SJCRH30 (cell line): Measurements from ENCODE around the gene SCML1. TPM values are rescaled to one million over a fixed set of nuclear protein-coding genes. Genes with fewer than 3 reads are reported as not detected.

Source experiments
- DNase-seq, 2 experiments: peaks; one replicate each; pipeline ENCODE4 v3.0.0-alpha.2; 2015 to 2020
- H3K27ac ChIP-seq: fragments of 250-450 bp; sonication (Bioruptor Pico); 2 replicates; pipeline ENCODE4 v1.5.1; 2020; ENCODE audit warnings: mild to moderate bottlenecking, moderate library complexity
- H3K27me3 ChIP-seq: fragments of 250-450 bp; sonication (Bioruptor Pico); 2 replicates; pipeline ENCODE4 v1.5.1; 2020; ENCODE audit warnings: mild to moderate bottlenecking, moderate library complexity
- H3K36me3 ChIP-seq: fragments of 250-450 bp; sonication (Bioruptor Pico); 2 replicates; pipeline ENCODE4 v1.5.1; 2020; ENCODE audit warnings: mild to moderate bottlenecking, moderate library complexity
- H3K4me1 ChIP-seq: fragments of 250-450 bp; sonication (Bioruptor Pico); 2 replicates; pipeline ENCODE4 v1.5.1; 2020; ENCODE audit warnings: mild to moderate bottlenecking, moderate library complexity
- H3K4me3 ChIP-seq: fragments of 250-450 bp; sonication (Bioruptor Pico); 2 replicates; pipeline ENCODE4 v1.5.1; 2020; ENCODE audit warnings: mild to moderate bottlenecking, moderate library complexity
- H3K9me3 ChIP-seq: fragments of 250-450 bp; sonication (Bioruptor Pico); replicated peaks from 2 replicates; pipeline ENCODE4 v1.5.1; 2020; ENCODE audit warnings: mild to moderate bottlenecking, moderate library complexity
- total RNA-seq: library from RNA; depleted of rRNA; stranded (reverse); fragments of >200 nt; shearing (Covaris generic); gene quantifications from 2 replicates; pipeline ENCODE4 v1.2.3, GENCODE V29; 2014; rRNA removed

The SCML1 gene
- total RNA-seq, 1 experiment from 2014 or later: 31.6 TPM

DNA sequence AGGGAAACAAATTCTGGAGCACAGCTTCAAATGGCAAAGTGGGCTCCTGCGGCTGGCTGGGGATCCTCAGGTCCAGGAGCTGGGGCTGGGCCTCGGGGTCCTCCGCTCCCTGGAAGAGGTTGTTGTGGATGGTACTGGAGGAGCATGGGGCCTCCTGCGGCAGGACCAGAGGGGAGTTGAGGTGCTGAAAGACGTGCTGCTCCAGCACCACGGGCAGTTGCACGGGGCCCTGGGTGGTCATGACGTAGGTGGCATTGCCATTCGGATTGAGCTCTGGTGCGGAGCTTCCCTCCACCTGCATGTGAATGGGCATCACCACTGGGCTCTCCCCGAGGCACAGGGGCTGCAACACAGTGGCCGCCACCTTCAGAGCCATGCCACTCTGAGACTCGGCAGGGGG, 64.1 kb downstream of the SCML1 start:
- Histone ChIP-seq H3K4me1 (no peaks in the 10 kb centered on the region; the same call in 1 of the 2 replicates), H3K4me3 (no peak overlapping the region), H3K36me3 (no peaks in the 10 kb centered on the region), H3K27me3 (no peaks in the 10 kb centered on the region), H3K9me3 (no peaks in the 10 kb centered on the region), H3K27ac (no peak overlapping the region)
- DNase-seq: no peak

DNA sequence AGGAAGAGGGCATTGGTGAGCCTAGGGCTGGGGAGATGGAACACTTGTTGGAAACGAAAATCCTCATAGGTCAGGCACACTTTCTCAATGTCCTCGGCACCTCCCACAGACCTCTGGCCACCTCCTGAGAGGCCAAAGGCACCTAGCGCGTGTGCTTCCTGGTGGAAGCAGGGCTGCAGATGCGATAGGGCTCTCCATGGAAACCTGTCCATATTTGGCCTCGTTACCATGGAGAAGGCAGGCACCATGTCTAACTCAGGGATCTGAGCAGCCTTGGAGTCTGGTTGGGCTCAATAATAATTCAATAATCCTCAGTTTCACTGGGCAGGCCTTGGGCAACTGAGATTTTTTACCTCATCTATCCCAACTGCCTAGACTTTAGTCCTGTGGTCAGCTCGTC, 65.5 kb downstream of the SCML1 start:
- no peaks in the 10 kb centered on the region for H3K9me3 ChIP-seq
- no peak for DNase-seq
- no peak overlapping the region for H3K4me3 ChIP-seq
- no peaks in the 10 kb centered on the region for H3K36me3 ChIP-seq
- H3K27me3 ChIP-seq: no peaks in the 10 kb centered on the region
- H3K4me1 ChIP-seq: no peaks in the 10 kb centered on the region; the same call in 1 of the 2 replicates
- no peak overlapping the region for H3K27ac ChIP-seq

GRCh38 chrX:17803449-17803848, 66.2 kb downstream of the SCML1 start:
- no peaks in the 10 kb centered on the region for H3K36me3 ChIP-seq
- H3K27me3 ChIP-seq: no peaks in the 10 kb centered on the region
- no peak overlapping the region for H3K27ac ChIP-seq
- no peak overlapping the region for H3K4me3 ChIP-seq
- no peaks in the 10 kb centered on the region for H3K4me1 ChIP-seq
- no peak for DNase-seq
- H3K9me3 ChIP-seq: no peaks in the 10 kb centered on the region

Other genes starting within 250 kb of the SCML1 start
- not detected in 2 replicates for gene RAI2, start 123.8 kb downstream of the SCML1 start, total RNA-seq